SH-SY5Y (cell line): ENCODE results near the gene COBL.

ENCODE experiments used
- GATA2 ChIP-seq: IDR thresholded peaks from 2 replicates; pipeline ENCODE4 v1.6.1; 2011; ENCODE audit warnings: mild to moderate bottlenecking, low read depth, low read length
- GATA3 ChIP-seq: IDR thresholded peaks from 2 replicates; pipeline ENCODE4 v1.6.1; 2011; ENCODE audit warnings: low read depth, mild to moderate bottlenecking, low read length, moderate library complexity

- TF ChIP-seq GATA2 (no peak), GATA3 (no peak)
Observed at GRCh38 chr7:51217804-51218203, 98.8 kb downstream of the COBL start.
